AG09319 (cell line): Measurements from ENCODE around the gene VPS39.

Experiments used
- DNase-seq: peaks from one replicate; pipeline ENCODE4 v3.0.0-alpha.2; 2010; ENCODE audit warnings: low read depth; ENCODE audit errors: extremely low read depth
- CTCF ChIP-seq: IDR thresholded peaks from 2 replicates; pipeline ENCODE4 v1.5.1; 2011; ENCODE audit warnings: low read depth, mild to moderate bottlenecking, inconsistent platforms, low read length, moderate library complexity

Gene VPS39

GRCh38 chr15:42128476-42128875 is 79.6 kb downstream of the VPS39 start:
- TF ChIP-seq CTCF: no peak
- DNase-seq: no peak

- no peak for DNase-seq
- no peak for TF ChIP-seq CTCF
Measured at GRCh38 chr15:42123546-42123945, 84.6 kb downstream of the VPS39 start.

DNA sequence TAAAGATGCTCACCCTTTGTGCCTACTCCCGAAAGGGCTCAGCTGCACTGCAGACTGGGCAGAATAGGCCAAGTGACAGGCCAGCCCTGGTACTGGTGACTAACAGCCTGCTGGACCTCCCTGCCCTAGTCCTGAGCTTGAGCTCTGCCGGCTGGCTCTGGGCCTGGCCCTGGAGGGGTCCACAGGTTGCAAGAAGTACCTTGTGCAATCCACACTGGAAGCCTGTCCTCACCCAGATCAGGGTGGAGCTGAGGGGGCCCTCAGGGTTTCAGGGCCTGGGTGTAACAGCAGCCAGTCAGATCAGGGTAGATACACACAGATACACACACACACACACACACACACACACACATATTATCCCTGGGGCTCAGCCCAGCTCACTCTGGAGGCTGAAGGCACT is 86.4 kb downstream of the VPS39 start:
- no peak for TF ChIP-seq CTCF
- no peak for DNase-seq

DNA sequence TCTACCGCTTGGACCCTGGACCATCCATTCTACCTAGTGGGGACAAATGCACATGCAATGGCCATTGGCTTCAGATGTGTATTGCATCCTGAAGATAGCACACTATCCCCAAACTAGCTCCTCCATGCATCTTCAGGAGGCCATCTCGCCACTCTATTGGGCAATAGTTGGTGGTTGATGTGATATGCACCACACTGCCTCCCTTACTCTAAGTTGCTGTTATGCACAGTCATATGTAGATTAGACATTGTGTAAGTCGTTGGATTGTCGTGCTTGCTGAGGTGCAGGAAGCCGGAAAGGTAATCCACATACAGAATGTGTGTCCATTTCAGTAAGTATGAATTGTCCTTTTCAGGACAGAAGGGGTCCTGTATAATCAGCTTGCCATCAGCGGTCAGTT is 87.1 kb downstream of the VPS39 start:
- no peak for TF ChIP-seq CTCF
- no peak for DNase-seq

- no peak for TF ChIP-seq CTCF
- no peak for DNase-seq
Measured at GRCh38 chr15:42120285-42120684, 87.8 kb downstream of the VPS39 start.

GRCh38 chr15:42119446-42119760 is 88.7 kb downstream of the VPS39 start:
- no peak for DNase-seq
- TF ChIP-seq CTCF: no peak

GRCh38 chr15:42118650-42119445 is 89.3 kb downstream of the VPS39 start:
- DNase-seq: no peak

More at GRCh38 chr15:42118650-42119445, 89.3 kb downstream of the VPS39 start:
- TF ChIP-seq CTCF: no peak
